Limb (tissue), 2 donors: Measurements from ENCODE around the gene TBC1D8.

ENCODE experiments used
- DNase-seq, 2 donors: peaks; one replicate each; pipeline ENCODE4 v3.0.0-alpha.2; 2016; ENCODE audit errors: extremely low spot score in 2 of 2

The TBC1D8 gene

DNA sequence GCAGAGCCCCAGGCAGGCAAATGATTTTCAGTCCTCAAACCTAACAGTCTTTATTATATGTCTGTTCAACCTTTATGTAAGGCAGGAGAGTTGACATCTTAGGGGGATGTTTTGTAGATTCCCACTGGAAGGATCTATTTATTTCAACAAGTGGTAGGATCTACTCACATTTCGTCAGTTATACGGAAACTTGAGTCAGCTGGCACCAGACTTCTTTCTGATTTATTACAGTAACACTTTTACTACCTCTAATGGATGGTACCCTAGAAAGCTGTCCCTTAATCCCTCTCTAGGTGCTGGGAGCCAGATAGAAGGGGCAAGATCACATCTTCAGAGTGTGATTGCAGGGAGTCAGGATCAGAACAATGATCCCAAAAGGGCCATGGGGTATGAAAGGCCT, 151.2 kb downstream of the TBC1D8 start:
- DNase-seq, result no peak

DNA sequence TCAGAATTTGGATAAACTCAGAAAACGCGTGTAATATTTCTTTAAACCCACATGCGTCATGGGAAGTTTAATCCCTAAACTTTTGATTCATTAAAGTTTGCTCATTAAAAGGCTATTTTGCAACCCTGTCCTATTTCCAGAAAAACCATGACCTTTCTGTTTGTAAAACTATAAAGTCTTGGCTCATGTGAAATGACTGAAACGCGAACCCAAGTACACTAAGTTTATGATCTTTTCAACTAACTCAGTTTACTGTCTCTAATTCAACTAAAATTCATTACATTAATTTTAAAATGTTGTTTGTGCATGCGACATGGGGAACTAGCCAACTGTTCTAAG, 153.0 kb downstream of the TBC1D8 start:
- DNase-seq, result no peak

DNA sequence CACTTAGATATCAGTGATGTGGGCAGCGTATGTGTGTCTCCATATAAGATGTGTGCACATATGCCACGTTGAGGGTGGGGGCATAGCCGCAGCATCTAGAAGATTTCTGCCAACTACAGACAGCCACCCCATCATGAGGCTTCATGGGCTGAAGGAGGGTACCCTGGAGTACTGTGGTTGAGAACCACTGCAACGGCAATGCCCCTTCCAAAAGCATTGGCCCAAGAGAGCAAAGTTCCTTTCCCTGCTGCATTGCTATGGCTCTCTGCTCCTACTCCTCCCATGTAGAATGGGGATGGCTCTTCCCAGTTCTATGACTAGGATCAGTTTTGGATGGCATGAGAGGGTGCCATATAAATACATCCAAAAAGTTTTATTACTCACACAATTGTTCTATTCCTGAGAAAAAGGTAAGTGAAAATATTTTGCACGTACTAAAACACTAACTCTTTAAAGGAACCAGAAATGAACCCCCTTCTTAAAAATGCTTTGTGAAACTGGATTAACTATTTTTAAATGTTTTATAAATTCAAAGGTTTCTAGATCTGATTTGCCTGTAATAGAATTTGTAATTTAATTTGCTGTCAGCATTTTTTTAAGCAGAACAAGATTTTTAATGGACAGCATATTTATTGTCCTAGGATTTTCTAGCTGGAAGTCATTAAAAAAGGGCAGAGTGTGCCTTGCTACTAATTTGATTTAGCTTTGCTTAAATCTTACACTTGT, 153.5 kb downstream of the TBC1D8 start:
- no peak for DNase-seq

DNA sequence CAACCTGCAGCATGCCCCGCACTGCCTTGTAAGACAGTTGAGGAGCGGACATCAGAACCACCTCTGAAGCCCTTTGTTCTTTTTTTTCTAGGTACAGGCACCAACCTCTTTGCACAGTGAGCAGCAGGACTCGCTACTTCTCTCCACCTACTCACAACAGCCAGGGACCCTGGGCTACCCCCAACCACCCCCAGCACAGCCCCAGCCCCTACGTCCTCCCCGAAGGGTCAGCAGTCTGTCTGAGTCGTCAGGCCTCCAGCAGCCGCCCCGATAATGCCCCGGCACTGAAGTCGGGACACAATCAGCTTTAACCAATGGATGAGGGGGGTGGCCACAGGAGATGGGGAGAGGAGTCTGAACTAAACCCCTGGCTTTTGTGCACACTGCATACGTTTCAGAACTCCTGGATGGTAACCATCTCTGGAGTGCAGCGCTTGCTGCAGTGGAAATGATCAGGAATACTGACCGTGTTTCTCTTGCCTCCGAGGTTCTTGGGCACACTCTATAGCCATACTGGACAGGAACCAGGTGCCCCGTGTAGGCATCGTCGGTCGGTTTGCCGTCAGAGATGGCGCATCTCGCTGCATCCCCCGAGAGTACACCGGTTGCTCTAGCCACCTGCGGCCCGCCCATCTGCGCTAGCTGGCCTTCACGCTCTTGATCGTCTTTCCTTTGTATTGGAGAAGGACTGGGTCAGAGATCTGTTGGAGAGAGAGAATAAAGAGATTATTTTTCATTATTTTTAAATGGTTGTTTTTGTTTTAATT, 155.7 kb downstream of the TBC1D8 start:
- no peak for DNase-seq

- no peak for DNase-seq
Observed at GRCh38 chr2:100993294-100993693, 157.9 kb downstream of the TBC1D8 start.

DNA sequence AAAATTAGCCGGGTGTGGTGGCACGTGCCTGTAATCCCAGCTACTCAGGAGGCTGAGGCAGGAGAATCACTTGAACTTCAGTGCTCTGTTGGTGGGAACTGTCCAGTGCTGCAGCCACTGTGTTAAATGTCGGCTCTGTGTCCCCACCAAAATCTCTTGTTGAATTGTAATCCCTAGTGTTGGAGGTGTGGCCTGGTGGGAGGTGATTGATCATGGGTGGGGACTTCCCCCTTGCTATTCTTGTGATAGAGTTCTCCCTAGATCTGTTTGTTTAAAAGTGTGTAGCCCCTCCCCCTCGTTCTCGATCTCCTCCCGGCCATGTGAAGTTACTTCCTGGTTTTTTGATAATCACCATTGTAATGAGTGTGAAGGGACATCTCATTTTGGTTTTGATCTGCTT, 158.9 kb downstream of the TBC1D8 start:
- DNase-seq, result no peak

DNA sequence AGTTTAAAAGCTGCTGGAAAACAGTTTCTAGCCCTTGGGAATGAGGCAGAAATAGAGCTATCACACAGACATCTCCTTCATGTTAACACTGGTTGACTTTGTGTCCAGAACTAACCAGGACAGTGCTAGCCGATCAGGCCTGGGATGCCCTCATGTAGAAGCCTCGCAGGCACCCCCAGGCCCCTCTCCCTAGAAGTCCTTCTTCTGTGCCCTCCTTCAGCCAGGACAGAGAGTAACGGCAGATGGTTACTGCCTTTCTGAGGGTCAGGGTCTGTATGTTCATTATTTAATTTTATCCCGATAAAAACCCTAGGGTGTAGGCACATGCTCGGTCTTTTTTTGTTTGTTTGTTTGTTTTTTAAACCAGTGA, 159.8 kb downstream of the TBC1D8 start:
- no peak for DNase-seq

GRCh38 chr2:100990650-100991403, 160.4 kb downstream of the TBC1D8 start:
- no peak for DNase-seq

GRCh38 chr2:100990166-100990565, 161.0 kb downstream of the TBC1D8 start:
- no peak for DNase-seq

DNA sequence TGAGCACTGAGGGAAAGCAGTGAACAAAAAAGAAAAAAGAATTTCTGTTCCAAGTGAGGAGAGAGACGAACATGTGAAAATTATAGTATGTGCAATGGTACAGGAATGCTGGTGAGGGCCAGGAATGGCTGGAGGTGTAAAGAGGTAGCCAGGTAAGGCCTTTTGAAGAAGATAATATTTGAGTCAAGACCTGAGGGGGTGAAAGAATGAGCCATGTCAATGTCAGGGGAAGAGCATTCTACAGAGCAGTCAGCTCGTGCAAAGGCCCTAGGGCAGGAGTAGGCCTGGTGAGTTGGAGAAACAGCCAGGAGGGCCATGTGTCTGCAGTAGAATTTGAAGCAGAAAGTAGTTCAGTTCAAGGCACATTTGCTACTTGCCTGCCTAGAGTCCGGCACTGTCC, 161.5 kb downstream of the TBC1D8 start:
- no peak for DNase-seq

DNA sequence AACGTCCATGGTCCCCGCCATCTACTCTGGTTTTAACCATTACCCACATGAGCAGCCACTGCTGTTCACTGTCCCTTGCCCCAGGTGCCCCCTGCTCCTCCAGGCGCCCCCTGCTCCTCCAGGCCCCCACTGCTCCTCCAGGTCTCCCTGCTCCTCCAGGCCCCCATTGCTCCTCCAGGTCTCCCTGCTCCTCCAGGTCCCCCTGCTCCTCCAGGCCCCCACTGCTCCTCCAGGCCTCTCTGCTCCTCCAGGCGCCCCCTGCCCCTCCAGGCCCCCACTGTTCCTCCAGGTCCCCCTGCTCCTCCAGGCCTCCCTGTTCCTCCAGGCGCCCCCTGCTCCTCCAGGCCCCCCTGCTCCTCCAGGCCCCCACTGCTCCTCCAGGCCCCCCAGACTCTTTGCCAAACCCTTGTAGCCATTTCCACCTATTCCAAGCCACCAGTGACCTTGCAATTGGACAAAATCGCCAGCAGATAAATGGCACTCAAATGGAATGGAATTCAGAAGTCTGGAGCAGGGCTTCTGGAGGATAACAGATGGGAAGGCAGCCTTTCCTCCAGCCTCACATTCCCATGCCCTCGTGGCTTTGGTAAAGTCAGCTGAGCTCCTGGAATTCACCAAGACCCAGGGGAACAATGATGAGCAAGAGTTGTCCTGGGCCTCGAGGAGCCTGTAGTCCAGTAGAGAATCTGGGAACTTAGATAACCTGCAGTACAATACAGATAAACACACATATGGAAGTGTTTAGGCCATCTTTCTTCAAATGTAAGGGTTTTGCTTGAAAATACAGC, 162.4 kb downstream of the TBC1D8 start:
- peak in 1 of 2 donors; percentile 13 for DNase-seq

DNA sequence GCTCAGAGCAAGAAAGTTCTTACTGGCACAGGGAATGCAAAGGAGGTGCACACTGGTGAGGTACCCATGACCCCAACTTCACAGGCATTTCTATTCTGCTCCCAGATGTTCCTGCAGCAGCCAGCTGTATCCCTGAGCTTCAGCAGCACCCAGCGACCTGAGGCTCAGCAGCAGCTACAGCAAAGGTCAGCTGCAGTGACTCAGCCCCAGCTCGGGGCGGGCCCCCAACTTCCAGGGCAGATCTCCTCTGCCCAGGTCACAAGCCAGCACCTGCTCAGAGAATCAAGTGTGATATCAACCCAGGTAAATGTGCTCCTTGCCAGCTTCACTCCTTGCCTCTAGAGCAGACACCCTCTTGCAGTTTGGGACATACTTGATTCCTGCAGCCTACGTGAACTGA, 163.2 kb downstream of the TBC1D8 start:
- DNase-seq, result peak in 1 of 2 donors; percentile 5

- DNase-seq, result no peak
Observed at GRCh38 chr2:100987536-100987935, 163.6 kb downstream of the TBC1D8 start.

DNA sequence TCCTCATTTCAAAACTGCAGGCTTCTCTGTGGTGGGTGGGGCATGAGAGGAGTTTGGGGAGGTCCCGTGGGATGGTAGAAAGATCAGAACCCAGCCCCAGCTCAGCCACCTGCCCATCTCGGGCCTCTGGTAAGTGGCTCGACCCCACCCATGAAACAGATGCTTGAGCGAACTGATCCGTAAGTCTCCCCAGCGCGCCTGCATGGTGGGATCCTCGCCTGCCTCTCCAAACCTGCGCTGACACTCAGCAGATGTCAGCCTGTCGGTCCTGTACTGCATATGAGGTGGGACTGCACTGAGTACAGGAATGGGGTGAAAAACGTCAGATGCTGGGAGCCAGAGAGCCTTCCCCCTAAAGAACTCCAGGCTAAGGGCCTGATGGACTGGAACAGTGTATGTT, 165.0 kb downstream of the TBC1D8 start:
- DNase-seq, result no peak

DNA sequence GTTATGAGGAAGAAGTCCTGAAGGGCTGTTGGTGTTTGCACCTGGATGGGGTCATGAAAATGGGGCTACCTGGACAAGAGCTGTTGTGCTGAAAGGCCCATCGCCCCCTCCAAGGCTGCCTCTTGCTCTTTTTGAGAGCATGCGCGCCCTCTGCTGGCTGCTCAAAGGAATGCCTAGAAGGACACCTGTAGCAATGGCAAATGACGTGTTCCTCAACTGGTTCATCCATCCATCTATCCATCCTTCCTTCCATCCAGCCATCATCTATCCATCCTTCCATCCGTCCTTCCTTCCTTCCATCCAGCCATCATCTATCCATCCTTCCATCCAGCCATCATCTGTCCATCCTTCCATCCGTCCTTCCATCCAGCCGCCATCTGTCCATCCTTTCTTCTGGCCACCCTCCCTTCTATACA, 166.3 kb downstream of the TBC1D8 start:
- DNase-seq, result peak; percentile 73 to 78

DNA sequence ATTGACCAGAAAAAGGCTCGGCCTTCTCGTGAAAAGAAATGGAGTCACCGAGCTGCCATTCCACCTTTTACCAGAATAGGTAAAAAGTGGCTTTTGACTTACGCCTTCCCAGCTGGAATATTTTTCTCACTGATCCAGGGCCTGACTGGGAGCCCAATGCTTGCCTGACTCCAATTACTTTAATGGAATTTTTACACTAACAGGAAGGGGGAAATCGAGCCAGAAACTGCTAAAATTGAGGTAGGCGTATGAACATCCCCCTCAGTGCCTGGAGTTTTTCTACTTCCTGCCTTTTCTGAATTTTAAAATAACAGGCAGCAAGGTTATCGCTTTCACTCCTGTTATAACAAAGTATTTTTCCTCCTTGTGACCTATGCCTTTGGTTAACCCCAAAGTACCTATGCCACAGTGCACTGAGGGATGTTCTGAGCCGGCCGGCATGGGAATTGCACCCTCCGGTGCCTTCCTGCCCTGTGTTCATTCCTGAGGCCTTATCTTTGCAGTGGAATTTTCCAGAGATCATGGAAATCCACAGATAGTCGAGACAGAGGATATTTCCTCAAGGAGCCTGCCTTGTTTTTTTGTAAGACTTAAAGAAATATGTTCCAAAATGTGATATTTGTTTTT, 167.4 kb downstream of the TBC1D8 start:
- no peak for DNase-seq

- DNase-seq, result no peak
Observed at GRCh38 chr2:100983201-100983600, 168.0 kb downstream of the TBC1D8 start.

DNA sequence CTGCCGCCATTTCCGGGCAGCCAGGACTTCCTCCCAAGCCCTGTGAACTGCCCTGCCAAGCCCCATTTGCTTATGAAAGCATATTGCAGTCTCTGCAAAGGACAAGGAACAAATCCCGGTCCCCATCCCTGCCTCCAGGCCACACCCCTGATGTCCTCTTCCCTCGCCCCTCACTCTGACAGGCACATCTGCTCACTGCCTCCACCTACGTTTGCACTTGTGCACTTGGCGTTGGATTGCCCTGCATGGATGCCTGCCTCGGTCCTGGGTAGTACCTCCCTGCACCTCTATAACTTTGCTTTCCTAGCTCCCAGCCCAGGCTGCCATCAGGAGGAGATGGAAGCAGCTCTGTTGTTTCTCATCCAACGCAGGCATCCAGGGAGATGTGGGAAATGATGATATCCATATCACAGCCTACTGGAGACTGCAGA, 168.7 kb downstream of the TBC1D8 start:
- no peak for DNase-seq

- DNase-seq, result no peak
Observed at GRCh38 chr2:100981011-100981410, 170.2 kb downstream of the TBC1D8 start.

- no peak for DNase-seq
Observed at GRCh38 chr2:100980046-100980445, 171.1 kb downstream of the TBC1D8 start.

- peak; percentile 36 to 62 for DNase-seq
Observed at GRCh38 chr2:100978582-100979191, 172.5 kb downstream of the TBC1D8 start.
